ENCODE results near the gene C1GALT1C1.

DNA sequence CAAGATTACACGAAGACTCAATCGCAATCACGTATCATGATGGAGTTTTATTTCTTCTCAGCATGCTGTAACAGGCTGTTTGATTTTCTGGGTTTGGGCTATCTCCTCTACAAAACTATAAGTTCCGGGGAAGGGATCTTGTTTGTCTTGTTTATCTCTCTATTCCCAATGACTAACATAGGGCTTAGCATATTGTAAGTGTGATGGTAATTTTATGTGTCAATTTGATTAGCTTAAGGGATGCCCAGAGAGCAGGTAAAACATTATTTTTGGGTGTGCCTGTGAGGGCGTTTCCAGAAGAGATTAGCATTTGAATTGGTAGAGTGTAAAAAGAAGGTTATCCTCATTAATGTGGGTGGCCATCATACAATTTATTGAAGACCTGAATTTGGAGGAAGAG, 32.8 kb upstream of the C1GALT1C1 start:
- TF ChIP-seq, protein P1, sequence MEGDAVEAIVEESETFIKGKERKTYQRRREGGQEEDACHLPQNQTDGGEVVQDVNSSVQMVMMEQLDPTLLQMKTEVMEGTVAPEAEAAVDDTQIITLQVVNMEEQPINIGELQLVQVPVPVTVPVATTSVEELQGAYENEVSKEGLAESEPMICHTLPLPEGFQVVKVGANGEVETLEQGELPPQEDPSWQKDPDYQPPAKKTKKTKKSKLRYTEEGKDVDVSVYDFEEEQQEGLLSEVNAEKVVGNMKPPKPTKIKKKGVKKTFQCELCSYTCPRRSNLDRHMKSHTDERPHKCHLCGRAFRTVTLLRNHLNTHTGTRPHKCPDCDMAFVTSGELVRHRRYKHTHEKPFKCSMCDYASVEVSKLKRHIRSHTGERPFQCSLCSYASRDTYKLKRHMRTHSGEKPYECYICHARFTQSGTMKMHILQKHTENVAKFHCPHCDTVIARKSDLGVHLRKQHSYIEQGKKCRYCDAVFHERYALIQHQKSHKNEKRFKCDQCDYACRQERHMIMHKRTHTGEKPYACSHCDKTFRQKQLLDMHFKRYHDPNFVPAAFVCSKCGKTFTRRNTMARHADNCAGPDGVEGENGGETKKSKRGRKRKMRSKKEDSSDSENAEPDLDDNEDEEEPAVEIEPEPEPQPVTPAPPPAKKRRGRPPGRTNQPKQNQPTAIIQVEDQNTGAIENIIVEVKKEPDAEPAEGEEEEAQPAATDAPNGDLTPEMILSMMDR (IDR thresholded peaks at IDR 0.05) = no peak
- TF ChIP-seq EP300 (IDR thresholded peaks at IDR 0.05) = no peak
- TF ChIP-seq POLR2A (IDR thresholded peaks at IDR 0.05) = no peak
